ENCODE results near the gene GGTA1. TPM values are rescaled to one million over a fixed set of nuclear protein-coding genes. Genes with fewer than 3 reads are reported as not detected.
"Not testable (repeated sequence)": the region's sequence is repeated elsewhere in the genome, so short reads cannot be mapped to it uniquely, and the experiment has no call there.

Gene GGTA1
- total RNA-seq, 1 experiment from 2014 or later, result not detected

DNA sequence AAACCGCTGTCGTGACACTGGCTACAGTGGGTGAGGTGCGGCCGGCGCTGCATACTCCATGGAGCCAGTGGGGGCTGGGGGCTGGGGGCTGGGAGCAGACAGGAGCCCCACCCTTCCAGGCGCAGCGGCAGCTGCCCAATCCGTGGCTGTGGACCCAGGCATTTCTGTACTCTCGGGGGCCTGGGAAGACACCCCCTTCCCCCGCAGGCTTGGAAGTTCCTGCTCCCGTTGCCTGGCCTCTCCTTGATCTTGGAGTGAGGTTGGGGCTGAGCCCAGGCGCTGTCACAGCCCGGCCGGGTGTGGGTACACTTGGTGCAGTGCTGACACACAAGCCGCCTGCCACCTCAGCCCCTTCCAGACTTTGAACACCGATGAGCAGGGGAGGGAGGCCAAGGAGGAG is 27.7 kb upstream of the GGTA1 start:
- Histone ChIP-seq H4K20me1 (ENCODE audit: control insufficient read depth, insufficient read depth, insufficient read length) (no peaks in the 10 kb centered on the region), H3K79me2 (ENCODE audit: insufficient read depth, low read length) (no peaks in the 10 kb centered on the region), H2BK120ac (ENCODE audit: low read depth, low read length, poor library complexity, severe bottlenecking) (no peak overlapping the region), H3K9ac (ENCODE audit: extremely low read depth, insufficient read length, low read length) (no peak overlapping the region), H4K5ac (ENCODE audit: insufficient read length, low read depth, low read length) (no peak overlapping the region), H4K8ac (replicated peaks; ENCODE audit: insufficient read length, low read depth, low read length) (no peak overlapping the region), H3K9me3 (ENCODE audit: control insufficient read depth, low read depth, low read length) (no peaks in the 10 kb centered on the region), H3K4ac (ENCODE audit: low read depth, low read length) (no peak overlapping the region), H2AFZ (ENCODE audit: low read length) (no peak overlapping the region), H3K27ac (ENCODE audit: insufficient read length, low read depth, low read length) (no peak overlapping the region), H3K79me1 (ENCODE audit: insufficient read depth, low read depth, low read length, poor library complexity, severe bottlenecking) (no peaks in the 10 kb centered on the region), H3K23ac (ENCODE audit: insufficient read length, low read depth, low read length) (no peak overlapping the region), H2BK12ac (ENCODE audit: insufficient read length, low read depth, low read length) (no peak overlapping the region), H3K27me3 (ENCODE audit: insufficient read depth, low read length) (no peaks in the 10 kb centered on the region), H4K91ac (ENCODE audit: insufficient read length, low read depth, low read length) (no peak overlapping the region), H2BK15ac (ENCODE audit: low read depth, low read length) (no peak overlapping the region), H3K56ac (ENCODE audit: insufficient read length, low read depth, low read length) (no peak overlapping the region), H3K14ac (ENCODE audit: insufficient read depth, low read length) (no peak overlapping the region), H2BK20ac (ENCODE audit: low read depth, low read length, poor library complexity, severe bottlenecking) (no peak overlapping the region), H2AK5ac (ENCODE audit: insufficient read length, low read length) (no peak overlapping the region), H3K23me2 (ENCODE audit: insufficient read length, low read depth, low read length, poor library complexity, severe bottlenecking) (no peaks in the 10 kb centered on the region), H2BK5ac (ENCODE audit: insufficient read length, low read length) (no peak overlapping the region), H3K18ac (ENCODE audit: insufficient read length, low read depth, low read length) (no peak overlapping the region), H3K4me2 (ENCODE audit: insufficient read depth, insufficient read length, low read length) (no peak overlapping the region), H3K4me1 (ENCODE audit: insufficient read depth, low read length) (no peaks in the 10 kb centered on the region), H3T11ph (ENCODE audit: low read length) (no peak overlapping the region)
- Mint-ChIP-seq H3K27me3 (ENCODE audit: low read depth) (peaks cover 10% of the 10 kb centered on the region), H3K36me3 (ENCODE audit: insufficient read depth in 1 of 3, low read depth in 3 of 3) (peaks cover 2 to 3% (median 3%) of the 10 kb centered on the region in 3 experiments), H3K9me3 (peaks cover 6% of the 10 kb centered on the region in 2 experiments), H3K4me3 (no peak overlapping the region), H3K27ac (no peak overlapping the region), H3K4me1 (peaks cover 0 to 2% of the 10 kb centered on the region in 2 experiments; a peak in 1 of 4 replicates)
- DNase-seq, result no peak
- TF ChIP-seq, protein P1, sequence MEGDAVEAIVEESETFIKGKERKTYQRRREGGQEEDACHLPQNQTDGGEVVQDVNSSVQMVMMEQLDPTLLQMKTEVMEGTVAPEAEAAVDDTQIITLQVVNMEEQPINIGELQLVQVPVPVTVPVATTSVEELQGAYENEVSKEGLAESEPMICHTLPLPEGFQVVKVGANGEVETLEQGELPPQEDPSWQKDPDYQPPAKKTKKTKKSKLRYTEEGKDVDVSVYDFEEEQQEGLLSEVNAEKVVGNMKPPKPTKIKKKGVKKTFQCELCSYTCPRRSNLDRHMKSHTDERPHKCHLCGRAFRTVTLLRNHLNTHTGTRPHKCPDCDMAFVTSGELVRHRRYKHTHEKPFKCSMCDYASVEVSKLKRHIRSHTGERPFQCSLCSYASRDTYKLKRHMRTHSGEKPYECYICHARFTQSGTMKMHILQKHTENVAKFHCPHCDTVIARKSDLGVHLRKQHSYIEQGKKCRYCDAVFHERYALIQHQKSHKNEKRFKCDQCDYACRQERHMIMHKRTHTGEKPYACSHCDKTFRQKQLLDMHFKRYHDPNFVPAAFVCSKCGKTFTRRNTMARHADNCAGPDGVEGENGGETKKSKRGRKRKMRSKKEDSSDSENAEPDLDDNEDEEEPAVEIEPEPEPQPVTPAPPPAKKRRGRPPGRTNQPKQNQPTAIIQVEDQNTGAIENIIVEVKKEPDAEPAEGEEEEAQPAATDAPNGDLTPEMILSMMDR (conservative IDR thresholded peaks at IDR 0.05), result no peak
- no CpG with 5 or more reads among the region's 16 CpGs for WGBS (ENCODE audit: extremely low coverage, insufficient read length, low lambda C conversion rate)

DNA sequence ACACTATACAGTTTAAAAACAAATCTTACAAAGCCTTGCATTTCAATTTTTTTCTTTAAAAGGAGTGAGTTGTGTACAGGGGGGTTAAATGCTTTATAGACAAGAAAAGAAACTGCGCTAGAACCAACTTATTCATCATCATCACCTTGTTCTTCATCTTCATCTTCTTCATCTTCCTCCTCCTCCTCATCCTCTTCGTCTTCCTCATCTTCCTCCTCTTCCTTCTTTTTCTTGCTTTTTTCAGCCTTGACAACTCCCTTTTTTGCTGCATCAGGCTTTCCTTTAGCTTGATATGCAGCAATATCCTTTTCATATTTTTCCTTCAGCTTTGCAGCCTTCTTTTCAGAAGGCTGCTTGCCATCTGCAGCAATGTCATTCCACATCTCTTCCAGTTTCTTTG is 20.0 kb upstream of the GGTA1 start:
- H2BK15ac ChIP-seq (ENCODE audit: low read depth, low read length); H3K4me1 Mint-ChIP-seq: not testable (repeated sequence)
- 100% methylated on average over 1 of the region's 2 CpGs for WGBS (ENCODE audit: extremely low coverage, insufficient read length, low lambda C conversion rate)

More for the DNA sequence above, 20.0 kb upstream of the GGTA1 start:
- H3K4me3 Mint-ChIP-seq; H3K23ac ChIP-seq (ENCODE audit: insufficient read length, low read depth, low read length); H2BK12ac ChIP-seq (ENCODE audit: insufficient read length, low read depth, low read length); H2BK5ac ChIP-seq (ENCODE audit: insufficient read length, low read length); H4K8ac ChIP-seq (replicated peaks; ENCODE audit: insufficient read length, low read depth, low read length); H3K79me2 ChIP-seq (ENCODE audit: insufficient read depth, low read length); H3K27ac Mint-ChIP-seq; H2AFZ ChIP-seq (ENCODE audit: low read length); H2BK120ac ChIP-seq (ENCODE audit: low read depth, low read length, poor library complexity, severe bottlenecking); H3K23me2 ChIP-seq (ENCODE audit: insufficient read length, low read depth, low read length, poor library complexity, severe bottlenecking); H3K27ac ChIP-seq (ENCODE audit: insufficient read length, low read depth, low read length); H4K5ac ChIP-seq (ENCODE audit: insufficient read length, low read depth, low read length); H3K4me2 ChIP-seq (ENCODE audit: insufficient read depth, insufficient read length, low read length); H3K4me1 ChIP-seq (ENCODE audit: insufficient read depth, low read length); H3K4ac ChIP-seq (ENCODE audit: low read depth, low read length); H2AK5ac ChIP-seq (ENCODE audit: insufficient read length, low read length); H4K91ac ChIP-seq (ENCODE audit: insufficient read length, low read depth, low read length); H3K9me3 ChIP-seq (ENCODE audit: control insufficient read depth, low read depth, low read length); H3K56ac ChIP-seq (ENCODE audit: insufficient read length, low read depth, low read length); H2BK20ac ChIP-seq (ENCODE audit: low read depth, low read length, poor library complexity, severe bottlenecking); H4K20me1 ChIP-seq (ENCODE audit: control insufficient read depth, insufficient read depth, insufficient read length); H3K27me3 ChIP-seq (ENCODE audit: insufficient read depth, low read length); H3K79me1 ChIP-seq (ENCODE audit: insufficient read depth, low read depth, low read length, poor library complexity, severe bottlenecking); H3T11ph ChIP-seq (ENCODE audit: low read length); H3K18ac ChIP-seq (ENCODE audit: insufficient read length, low read depth, low read length); H3K9ac ChIP-seq (ENCODE audit: extremely low read depth, insufficient read length, low read length); DNase-seq; H3K14ac ChIP-seq (ENCODE audit: insufficient read depth, low read length): not testable (repeated sequence)
- Mint-ChIP-seq H3K9me3 (peaks cover 19 to 27% of the 10 kb centered on the region in 2 experiments), H3K27me3 (ENCODE audit: low read depth) (peaks cover 13% of the 10 kb centered on the region), H3K36me3 (ENCODE audit: insufficient read depth in 1 of 3, low read depth in 3 of 3) (peaks cover 4 to 24% (median 8%) of the 10 kb centered on the region in 3 experiments)

Data from H9 (cell line).